ENCODE measurements around the gene TMEM53.

The TMEM53 gene

GRCh38 chr1:44681905-44682882 is 7.9 kb upstream of the TMEM53 start:
- DNase-seq (ENCODE audit: low read depth), result no peak
- Histone ChIP-seq H3K9me3 (ENCODE audit: control insufficient read depth, low read length) (no peaks in the 10 kb centered on the region), H3K36me3 (ENCODE audit: control insufficient read depth, insufficient read depth, low read length, severe bottlenecking) (no peaks in the 10 kb centered on the region)

GRCh38 chr1:44679468-44679867 is 5.2 kb upstream of the TMEM53 start:
- H3K4me3 ChIP-seq (ENCODE audit: low read length), result no peak overlapping the region
- DNase-seq (ENCODE audit: low read depth), result no peak

More at GRCh38 chr1:44681905-44682882, 7.9 kb upstream of the TMEM53 start:
- H3K4me1 ChIP-seq (ENCODE audit: control insufficient read depth, insufficient read depth, low read length), result peaks cover 19% of the 10 kb centered on the region
- H3K9ac ChIP-seq (ENCODE audit: low read length), result no peak overlapping the region
- no peak overlapping the region for H3K4me3 ChIP-seq (ENCODE audit: low read length)
- H3K27me3 ChIP-seq (replicated peaks; ENCODE audit: control insufficient read depth, insufficient read depth, low read length), result no peaks in the 10 kb centered on the region

GRCh38 chr1:44678626-44679025 is 4.3 kb upstream of the TMEM53 start:
- Histone ChIP-seq H3K27me3 (replicated peaks; ENCODE audit: control insufficient read depth, insufficient read depth, low read length) (no peaks in the 10 kb centered on the region), H3K4me1 (ENCODE audit: control insufficient read depth, insufficient read depth, low read length) (peaks cover 40% of the 10 kb centered on the region), H3K36me3 (ENCODE audit: control insufficient read depth, insufficient read depth, low read length, severe bottlenecking) (no peaks in the 10 kb centered on the region), H3K9ac (ENCODE audit: low read length) (no peak overlapping the region), H3K9me3 (ENCODE audit: control insufficient read depth, low read length) (no peaks in the 10 kb centered on the region), H3K4me3 (ENCODE audit: low read length) (no peak overlapping the region)
- DNase-seq (ENCODE audit: low read depth), result no peak

More at GRCh38 chr1:44679468-44679867, 5.2 kb upstream of the TMEM53 start:
- Histone ChIP-seq H3K9me3 (ENCODE audit: control insufficient read depth, low read length) (no peaks in the 10 kb centered on the region), H3K4me1 (ENCODE audit: control insufficient read depth, insufficient read depth, low read length) (peaks cover 40% of the 10 kb centered on the region), H3K27me3 (replicated peaks; ENCODE audit: control insufficient read depth, insufficient read depth, low read length) (no peaks in the 10 kb centered on the region), H3K9ac (ENCODE audit: low read length) (no peak overlapping the region), H3K36me3 (ENCODE audit: control insufficient read depth, insufficient read depth, low read length, severe bottlenecking) (no peaks in the 10 kb centered on the region)

GRCh38 chr1:44678120-44678519 is 3.8 kb upstream of the TMEM53 start:
- no peaks in the 10 kb centered on the region for H3K36me3 ChIP-seq (ENCODE audit: control insufficient read depth, insufficient read depth, low read length, severe bottlenecking)
- no peak overlapping the region for H3K9ac ChIP-seq (ENCODE audit: low read length)
- no peaks in the 10 kb centered on the region for H3K27me3 ChIP-seq (replicated peaks; ENCODE audit: control insufficient read depth, insufficient read depth, low read length)
- no peaks in the 10 kb centered on the region for H3K9me3 ChIP-seq (ENCODE audit: control insufficient read depth, low read length)
- no peak overlapping the region for H3K4me3 ChIP-seq (ENCODE audit: low read length)
- H3K4me1 ChIP-seq (ENCODE audit: control insufficient read depth, insufficient read depth, low read length), result peaks cover 45% of the 10 kb centered on the region
- no peak for DNase-seq (ENCODE audit: low read depth)

- H3K4me1 ChIP-seq (ENCODE audit: control insufficient read depth, insufficient read depth, low read length), result peaks cover 52% of the 10 kb centered on the region
- H3K4me3 ChIP-seq (ENCODE audit: low read length), result peak overlapping the region; percentile 27
- no peaks in the 10 kb centered on the region for H3K9me3 ChIP-seq (ENCODE audit: control insufficient read depth, low read length)
- no peaks in the 10 kb centered on the region for H3K27me3 ChIP-seq (replicated peaks; ENCODE audit: control insufficient read depth, insufficient read depth, low read length)
- peak; percentile 42 for DNase-seq (ENCODE audit: low read depth)
- H3K36me3 ChIP-seq (ENCODE audit: control insufficient read depth, insufficient read depth, low read length, severe bottlenecking), result no peaks in the 10 kb centered on the region
- H3K9ac ChIP-seq (ENCODE audit: low read length), result peak overlapping the region; percentile 43
Measured at GRCh38 chr1:44677201-44677766, 3.0 kb upstream of the TMEM53 start.

GRCh38 chr1:44676484-44677200 is 2.4 kb upstream of the TMEM53 start:
- Histone ChIP-seq H3K36me3 (ENCODE audit: control insufficient read depth, insufficient read depth, low read length, severe bottlenecking) (no peaks in the 10 kb centered on the region), H3K4me1 (ENCODE audit: control insufficient read depth, insufficient read depth, low read length) (peaks cover 52% of the 10 kb centered on the region), H3K9ac (ENCODE audit: low read length) (peak overlapping the region; percentile 43), H3K27me3 (replicated peaks; ENCODE audit: control insufficient read depth, insufficient read depth, low read length) (no peaks in the 10 kb centered on the region), H3K4me3 (ENCODE audit: low read length) (peak overlapping the region; percentile 27), H3K9me3 (ENCODE audit: control insufficient read depth, low read length) (no peaks in the 10 kb centered on the region)
- DNase-seq (ENCODE audit: low read depth), result peak; percentile 22

- H3K9ac ChIP-seq (ENCODE audit: low read length), result peak overlapping the region; percentile 94
- no peaks in the 10 kb centered on the region for H3K36me3 ChIP-seq (ENCODE audit: control insufficient read depth, insufficient read depth, low read length, severe bottlenecking)
- no peaks in the 10 kb centered on the region for H3K9me3 ChIP-seq (ENCODE audit: control insufficient read depth, low read length)
- no peaks in the 10 kb centered on the region for H3K27me3 ChIP-seq (replicated peaks; ENCODE audit: control insufficient read depth, insufficient read depth, low read length)
- H3K4me1 ChIP-seq (ENCODE audit: control insufficient read depth, insufficient read depth, low read length), result peaks cover 52% of the 10 kb centered on the region
- DNase-seq (ENCODE audit: low read depth), result no peak
- peak overlapping the region; percentile 86 for H3K4me3 ChIP-seq (ENCODE audit: low read length)
Measured at GRCh38 chr1:44675186-44675585, 905 bp upstream of the TMEM53 start.

- no peak for DNase-seq (ENCODE audit: low read depth)
- peaks cover 46% of the 10 kb centered on the region for H3K4me1 ChIP-seq (ENCODE audit: control insufficient read depth, insufficient read depth, low read length)
- H3K27me3 ChIP-seq (replicated peaks; ENCODE audit: control insufficient read depth, insufficient read depth, low read length), result no peaks in the 10 kb centered on the region
- H3K9ac ChIP-seq (ENCODE audit: low read length), result peak overlapping the region; percentile 94
- H3K4me3 ChIP-seq (ENCODE audit: low read length), result peak overlapping the region; percentile 86
- no peaks in the 10 kb centered on the region for H3K36me3 ChIP-seq (ENCODE audit: control insufficient read depth, insufficient read depth, low read length, severe bottlenecking)
- H3K9me3 ChIP-seq (ENCODE audit: control insufficient read depth, low read length), result no peaks in the 10 kb centered on the region
Measured at GRCh38 chr1:44673675-44674112, 587 bp downstream of the TMEM53 start.

- DNase-seq (ENCODE audit: low read depth), result no peak
- Histone ChIP-seq H3K9ac (ENCODE audit: low read length) (peak overlapping the region; percentile 94), H3K4me3 (ENCODE audit: low read length) (peak overlapping the region; percentile 86)
Measured at GRCh38 chr1:44672961-44673674, 1.2 kb downstream of the TMEM53 start.

GRCh38 chr1:44672254-44672955 is 1.9 kb downstream of the TMEM53 start:
- no peaks in the 10 kb centered on the region for H3K27me3 ChIP-seq (replicated peaks; ENCODE audit: control insufficient read depth, insufficient read depth, low read length)

More at GRCh38 chr1:44672961-44673674, 1.2 kb downstream of the TMEM53 start:
- no peaks in the 10 kb centered on the region for H3K36me3 ChIP-seq (ENCODE audit: control insufficient read depth, insufficient read depth, low read length, severe bottlenecking)
- no peaks in the 10 kb centered on the region for H3K27me3 ChIP-seq (replicated peaks; ENCODE audit: control insufficient read depth, insufficient read depth, low read length)
- H3K4me1 ChIP-seq (ENCODE audit: control insufficient read depth, insufficient read depth, low read length), result peaks cover 42% of the 10 kb centered on the region
- no peaks in the 10 kb centered on the region for H3K9me3 ChIP-seq (ENCODE audit: control insufficient read depth, low read length)

More at GRCh38 chr1:44672254-44672955, 1.9 kb downstream of the TMEM53 start:
- peak overlapping the region; percentile 94 for H3K9ac ChIP-seq (ENCODE audit: low read length)
- H3K9me3 ChIP-seq (ENCODE audit: control insufficient read depth, low read length), result no peaks in the 10 kb centered on the region
- peak; percentile 23 for DNase-seq (ENCODE audit: low read depth)
- H3K36me3 ChIP-seq (ENCODE audit: control insufficient read depth, insufficient read depth, low read length, severe bottlenecking), result no peaks in the 10 kb centered on the region
- peaks cover 45% of the 10 kb centered on the region for H3K4me1 ChIP-seq (ENCODE audit: control insufficient read depth, insufficient read depth, low read length)
- H3K4me3 ChIP-seq (ENCODE audit: low read length), result peak overlapping the region; percentile 86
